Stimulated activated CD4-positive, alpha-beta T cell treated with anti-CD3 and anti-CD28 coated beads, Interleukin-1b, Interleukin-23, amount 100 ng/mL, for 24 hours (primary cell): ENCODE measurements around the gene CWC27.

Experiments
- DNase-seq, 4 experiments: peaks; one replicate each; pipeline ENCODE4 v3.0.0-alpha.2; 2020; ENCODE audit warnings: low read depth in 4 of 4, low spot score in 1 of 4

Gene CWC27

GRCh38 chr5:64768358-64769312 is at the start of gene CWC27, which contains the start of gene SREK1IP1:
TSS of gene CWC27 (plus strand) at chr5:64768930. CDS start at chr5:64769147, 217 bp downstream.
TSS of gene SREK1IP1 (minus strand) at chr5:64768691. CDS start at chr5:64768517, 174 bp downstream.
- DNase-seq, result peak; percentile 54 to 70 (median 63)

- no peak for DNase-seq
Observed at GRCh38 chr5:64722588-64722987, 46.1 kb upstream of the CWC27 start.

- DNase-seq, result no peak
Observed at GRCh38 chr5:64727150-64727549, 41.6 kb upstream of the CWC27 start.

GRCh38 chr5:64742411-64742810 is 26.3 kb upstream of the CWC27 start:
- no peak for DNase-seq

GRCh38 chr5:64742821-64743220 is 25.9 kb upstream of the CWC27 start:
- DNase-seq, result no peak

- no peak for DNase-seq
Observed at GRCh38 chr5:64744914-64745313, 23.8 kb upstream of the CWC27 start.

- no peak for DNase-seq
Observed at GRCh38 chr5:64746446-64746845, 22.3 kb upstream of the CWC27 start.

GRCh38 chr5:64749385-64749784 is 19.3 kb upstream of the CWC27 start:
- no peak for DNase-seq

GRCh38 chr5:64754066-64754465 is 14.7 kb upstream of the CWC27 start:
- no peak for DNase-seq

GRCh38 chr5:64758901-64759300 is 9.8 kb upstream of the CWC27 start:
- no peak for DNase-seq

GRCh38 chr5:64759960-64760660 is 8.6 kb upstream of the CWC27 start:
- DNase-seq, result no peak

- DNase-seq, result no peak
Observed at GRCh38 chr5:64763948-64764503, 4.7 kb upstream of the CWC27 start.

GRCh38 chr5:64765804-64766504 is 2.8 kb upstream of the CWC27 start:
- DNase-seq, result no peak

- DNase-seq, result no peak
Observed at GRCh38 chr5:64766941-64767340, 1.8 kb upstream of the CWC27 start.

GRCh38 chr5:64767959-64768357 is 772 bp upstream of the CWC27 start:
- DNase-seq, result peak in 1 of 4 experiments; percentile 4

- no peak for DNase-seq
Observed at GRCh38 chr5:64769855-64770254, 1.1 kb downstream of the CWC27 start.

GRCh38 chr5:64771736-64772135 is 3.0 kb downstream of the CWC27 start:
- DNase-seq, result no peak

- DNase-seq, result no peak
Observed at GRCh38 chr5:64773533-64773932, 4.8 kb downstream of the CWC27 start.

GRCh38 chr5:64775291-64775690 is 6.6 kb downstream of the CWC27 start:
- no peak for DNase-seq

GRCh38 chr5:64784451-64785025 is 15.8 kb downstream of the CWC27 start:
- DNase-seq, result peak; percentile 40 to 61 (median 56)

- no peak for DNase-seq
Observed at GRCh38 chr5:64786372-64786771, 17.6 kb downstream of the CWC27 start.
